ENCODE results near the gene FXYD7.

GRCh38 chr19:35157431-35157830, 14.4 kb downstream of the FXYD7 start:
- TF ChIP-seq CTCF (IDR thresholded peaks at IDR 0.05): no peak
- TF ChIP-seq POLR2A (IDR thresholded peaks at IDR 0.05): no peak
